Lung (tissue), 12 donors: Measurements from ENCODE around the gene PARD3. TPM values are rescaled to one million over a fixed set of nuclear protein-coding genes. Genes with fewer than 3 reads are reported as not detected.

Experiments used
- ATAC-seq: fragments of 200-7000 bp; cut with Tn5 transposase; one replicate; pipeline ENCODE4 v1.9.1; 2020; ENCODE audit warnings: moderate number of reproducible peaks; ENCODE audit not compliant: insufficient read depth, low FRiP score
- DNase-seq, 3 donors: peaks; one replicate each; pipeline ENCODE4 v3.0.0-alpha.2; 2013 to 2017
- H3K27ac ChIP-seq, 2 donors: one replicate each; pipeline ENCODE4 v1.5.1; 2013; ENCODE audit warnings: mild to moderate bottlenecking in 2 of 2, moderate library complexity in 2 of 2, control low read depth in 1 of 2, inconsistent platforms in 1 of 2, low read depth in 1 of 2, low read length in 1 of 2
- H3K27me3 ChIP-seq, 3 donors: one replicate each; pipeline ENCODE4 v1.5.1; 2013; ENCODE audit warnings: low read length in 2 of 3; ENCODE audit not compliant: control insufficient read depth in 3 of 3, insufficient read depth in 3 of 3
- H3K36me3 ChIP-seq, 4 donors: one replicate each; pipeline ENCODE4 v1.5.1; 2013; ENCODE audit warnings: low read length in 4 of 4, mild to moderate bottlenecking in 1 of 4, moderate library complexity in 1 of 4; ENCODE audit not compliant: control insufficient read depth in 4 of 4, insufficient read depth in 4 of 4
- H3K4me1 ChIP-seq, 5 donors: one replicate each; pipeline ENCODE4 v1.5.1; 2013; ENCODE audit warnings: low read length in 5 of 5, mild to moderate bottlenecking in 2 of 5, moderate library complexity in 1 of 5; ENCODE audit not compliant: control insufficient read depth in 5 of 5, insufficient read depth in 5 of 5
- H3K4me3 ChIP-seq: one replicate; pipeline ENCODE4 v1.5.1; 2013; ENCODE audit warnings: mild to moderate bottlenecking, control low read depth, moderate library complexity
- H3K9ac ChIP-seq, 2 donors: one replicate each; pipeline ENCODE4 v1.5.1; 2013; ENCODE audit warnings: low read length in 2 of 2, control low read depth in 1 of 2; ENCODE audit not compliant: insufficient read depth in 1 of 2
- H3K9me3 ChIP-seq, 4 donors: one replicate each; pipeline ENCODE4 v1.5.1; 2013; ENCODE audit warnings: low read length in 3 of 4, mild to moderate bottlenecking in 1 of 4, moderate library complexity in 1 of 4; ENCODE audit not compliant: control insufficient read depth in 4 of 4, insufficient read depth in 3 of 4
- WGBS, 2 donors: extraction: QIAGEN DNeasy Blood & Tissue Kit; methylation state at CpG; one replicate each; pipeline ENCODE4 v1.1.7; 2013; 5-methylcytosine and 5-hydroxymethylcytosine counted together
- polyA plus RNA-seq, 2 donors: library from polyadenylated mRNA; stranded (reverse); fragments of 200-250 nt; gene quantifications; one replicate each; pipeline ENCODE4 v1.2.1, GENCODE V29; 2013
- total RNA-seq, 2 donors: library from RNA; depleted of rRNA in 1 of 2; stranded (reverse); fragments of >200 nt in 1 of 2; gene quantifications; one replicate each; pipeline ENCODE4 v1.2.1, GENCODE V29; 2014 to 2021
- TF ChIP-seq, protein P1 (sequence below): IDR thresholded peaks from 2 replicates; pipeline ENCODE4 v1.5.1; 2012; ENCODE audit warnings: mild to moderate bottlenecking; ENCODE audit errors: control extremely low read depth, extremely low read depth
- donor health status: control.
- donor health status: control.
- donor health status: Bipolar disorder and iron deficiency.
- donor health status: healthy.
- donor health status: DM: yes; HTN: yes; CAD: no.

PARD3 gene
- total and polyA plus RNA-seq, 4 donors = 10.3 to 69.2 (median 27.6) TPM

DNA sequence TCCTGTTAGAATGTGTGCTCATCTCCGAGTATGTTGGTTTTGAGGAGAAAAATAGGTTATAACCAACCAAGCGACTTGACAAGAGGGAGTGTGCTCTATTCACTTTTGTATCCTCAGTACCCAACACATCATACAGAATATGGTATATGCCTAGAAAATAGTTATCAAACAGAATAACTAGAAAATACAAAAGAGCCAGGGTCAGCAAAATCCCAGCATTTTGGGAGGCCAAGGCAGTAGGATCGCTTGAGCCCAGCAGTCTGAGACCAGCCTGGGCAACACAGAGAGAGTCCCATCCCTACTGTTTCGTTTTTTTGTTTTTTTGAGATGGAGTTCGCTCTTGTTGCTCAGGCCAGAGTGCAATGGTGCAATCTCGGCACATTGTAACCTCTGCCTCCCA lies 257.9 kb downstream of the PARD3 start:
- TF ChIP-seq, protein P1, sequence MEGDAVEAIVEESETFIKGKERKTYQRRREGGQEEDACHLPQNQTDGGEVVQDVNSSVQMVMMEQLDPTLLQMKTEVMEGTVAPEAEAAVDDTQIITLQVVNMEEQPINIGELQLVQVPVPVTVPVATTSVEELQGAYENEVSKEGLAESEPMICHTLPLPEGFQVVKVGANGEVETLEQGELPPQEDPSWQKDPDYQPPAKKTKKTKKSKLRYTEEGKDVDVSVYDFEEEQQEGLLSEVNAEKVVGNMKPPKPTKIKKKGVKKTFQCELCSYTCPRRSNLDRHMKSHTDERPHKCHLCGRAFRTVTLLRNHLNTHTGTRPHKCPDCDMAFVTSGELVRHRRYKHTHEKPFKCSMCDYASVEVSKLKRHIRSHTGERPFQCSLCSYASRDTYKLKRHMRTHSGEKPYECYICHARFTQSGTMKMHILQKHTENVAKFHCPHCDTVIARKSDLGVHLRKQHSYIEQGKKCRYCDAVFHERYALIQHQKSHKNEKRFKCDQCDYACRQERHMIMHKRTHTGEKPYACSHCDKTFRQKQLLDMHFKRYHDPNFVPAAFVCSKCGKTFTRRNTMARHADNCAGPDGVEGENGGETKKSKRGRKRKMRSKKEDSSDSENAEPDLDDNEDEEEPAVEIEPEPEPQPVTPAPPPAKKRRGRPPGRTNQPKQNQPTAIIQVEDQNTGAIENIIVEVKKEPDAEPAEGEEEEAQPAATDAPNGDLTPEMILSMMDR = no peak
- H3K27me3 ChIP-seq = no peaks in the 10 kb centered on the region
- H3K9me3 ChIP-seq = no peaks in the 10 kb centered on the region
- no peak overlapping the region for H3K27ac ChIP-seq
- no peak overlapping the region for H3K9ac ChIP-seq
- ATAC-seq (no peak), DNase-seq (no peak)
- H3K4me3 ChIP-seq = no peak overlapping the region
- no peaks in the 10 kb centered on the region for H3K36me3 ChIP-seq
- H3K4me1 ChIP-seq = peaks cover 0 to 7% (median 0%) of the 10 kb centered on the region in 5 donors
- WGBS, 2 donors = 93 to 96% methylated on average over 6 of the region's 6 CpGs

DNA sequence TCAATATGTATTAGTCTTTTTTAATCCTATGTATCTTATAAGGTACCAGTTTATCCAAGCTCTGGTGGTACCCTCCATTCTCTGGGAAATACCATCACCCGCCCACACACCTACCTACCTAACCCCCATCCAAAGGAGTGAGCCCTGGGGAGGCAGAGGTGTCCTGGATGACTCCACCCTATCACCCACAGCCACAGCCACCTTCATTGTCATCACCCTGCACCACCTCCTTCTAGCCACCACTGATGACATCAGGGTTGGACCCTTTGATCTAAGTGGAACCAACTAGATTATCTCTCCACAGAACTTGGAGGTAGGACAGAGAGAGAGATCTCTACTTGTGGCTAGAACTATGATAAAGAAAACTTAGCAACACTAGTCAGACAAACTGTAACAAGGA lies 259.4 kb downstream of the PARD3 start:
- peaks cover 0 to 6% (median 2%) of the 10 kb centered on the region in 5 donors for H3K4me1 ChIP-seq
- DNase-seq = no peak
- H3K27me3 ChIP-seq = no peaks in the 10 kb centered on the region
- H3K9me3 ChIP-seq = no peaks in the 10 kb centered on the region
- H3K27ac ChIP-seq = no peak overlapping the region
- H3K4me3 ChIP-seq = no peak overlapping the region
- 92 to 94% methylated on average over 1 of the region's 1 CpG for WGBS, 2 donors
- H3K9ac ChIP-seq = no peak overlapping the region
- TF ChIP-seq, protein P1 = no peak
- no peak for ATAC-seq
- no peaks in the 10 kb centered on the region for H3K36me3 ChIP-seq

DNA sequence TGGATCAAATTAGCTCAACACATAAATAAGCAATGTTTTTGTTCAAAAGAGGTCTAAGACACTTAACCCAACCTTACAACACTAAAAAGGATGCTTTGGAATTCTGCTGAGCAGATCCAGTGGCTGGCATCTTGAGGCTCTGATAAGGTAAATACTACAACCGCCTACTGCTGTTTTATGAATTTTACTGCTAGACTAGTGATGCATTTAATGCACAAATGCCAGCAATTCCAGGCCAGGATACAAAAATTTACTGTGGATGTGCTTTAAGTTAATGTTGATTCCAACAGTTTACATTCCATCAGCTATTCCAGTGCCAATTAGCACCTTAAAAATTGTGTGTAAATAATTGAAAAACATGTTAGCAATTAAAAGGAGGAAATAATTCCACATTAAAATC lies 261.3 kb downstream of the PARD3 start:
- no peak for ATAC-seq
- Histone ChIP-seq H3K4me1 (peaks cover 0 to 6% (median 4%) of the 10 kb centered on the region in 5 donors), H3K27me3 (no peaks in the 10 kb centered on the region), H3K27ac (no peak overlapping the region), H3K9ac (no peak overlapping the region), H3K36me3 (no peaks in the 10 kb centered on the region), H3K9me3 (no peaks in the 10 kb centered on the region), H3K4me3 (no peak overlapping the region)
- 38 to 83% methylated on average over 1 of the region's 1 CpG for WGBS, 2 donors
- TF ChIP-seq, protein P1 = no peak
- no peak for DNase-seq

DNA sequence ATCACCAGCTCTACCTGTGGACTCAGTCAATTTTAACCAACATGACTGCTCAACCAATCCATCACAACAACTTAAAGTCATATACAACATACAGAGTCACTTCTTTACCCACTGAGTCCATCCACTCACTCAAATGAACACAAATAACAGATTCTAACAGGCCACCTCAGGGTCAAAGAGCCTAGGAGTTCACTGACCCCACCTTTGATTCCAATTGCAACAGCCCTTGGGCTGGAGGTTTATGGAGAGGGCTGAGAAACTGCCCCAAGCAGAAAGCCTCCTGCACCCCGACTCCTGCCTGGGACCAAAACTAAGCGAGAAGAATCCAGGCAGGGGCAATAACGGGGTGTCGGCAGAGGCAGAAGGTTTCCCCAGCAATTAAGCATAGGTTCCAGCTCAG lies 263.8 kb downstream of the PARD3 start:
- Histone ChIP-seq H3K9me3 (no peaks in the 10 kb centered on the region), H3K27me3 (no peaks in the 10 kb centered on the region), H3K4me1 (peaks cover 0 to 22% (median 5%) of the 10 kb centered on the region in 5 donors), H3K9ac (no peak overlapping the region), H3K36me3 (no peaks in the 10 kb centered on the region), H3K4me3 (no peak overlapping the region), H3K27ac (no peak overlapping the region)
- TF ChIP-seq, protein P1 = no peak
- ATAC-seq = no peak
- DNase-seq = no peak
- 91 to 95% methylated on average over 4 of the region's 4 CpGs for WGBS, 2 donors
